GM10248 (cell line): ENCODE data around the gene ST6GAL1.

ENCODE experiments used
- CTCF ChIA-PET: fragments of 300-600 bp; sonication (Branson Sonifier 250); formaldehyde crosslinking; extraction: SDS; loops from one replicate; lab custom pipeline; 2021; ENCODE audit warnings: antibody characterized with exemption; lab: Yijun Ruan, JAX
- POLR2A ChIA-PET: fragments of 350-650 bp; sonication (Branson Sonifier 250); formaldehyde crosslinking; extraction: SDS; loops from one replicate; lab custom pipeline; 2020; ENCODE audit warnings: antibody characterized with exemption; lab: Yijun Ruan, JAX
- DNase-seq: peaks from one replicate; pipeline ENCODE4 v3.0.0; 2012; ENCODE audit errors: extremely low spot score
- TF ChIP-seq, protein P1 (sequence below): IDR thresholded peaks from 2 replicates; pipeline ENCODE4 v1.5.1; 2012; ENCODE audit warnings: mild to moderate bottlenecking, low read depth; ENCODE audit errors: extremely low read depth, missing control alignments, control extremely low read depth

Gene ST6GAL1

GRCh38 chr3:187101184-187102072 is 171.1 kb downstream of the ST6GAL1 start:
- POLR2A ChIA-PET = no interaction called here
- TF ChIP-seq, protein P1, sequence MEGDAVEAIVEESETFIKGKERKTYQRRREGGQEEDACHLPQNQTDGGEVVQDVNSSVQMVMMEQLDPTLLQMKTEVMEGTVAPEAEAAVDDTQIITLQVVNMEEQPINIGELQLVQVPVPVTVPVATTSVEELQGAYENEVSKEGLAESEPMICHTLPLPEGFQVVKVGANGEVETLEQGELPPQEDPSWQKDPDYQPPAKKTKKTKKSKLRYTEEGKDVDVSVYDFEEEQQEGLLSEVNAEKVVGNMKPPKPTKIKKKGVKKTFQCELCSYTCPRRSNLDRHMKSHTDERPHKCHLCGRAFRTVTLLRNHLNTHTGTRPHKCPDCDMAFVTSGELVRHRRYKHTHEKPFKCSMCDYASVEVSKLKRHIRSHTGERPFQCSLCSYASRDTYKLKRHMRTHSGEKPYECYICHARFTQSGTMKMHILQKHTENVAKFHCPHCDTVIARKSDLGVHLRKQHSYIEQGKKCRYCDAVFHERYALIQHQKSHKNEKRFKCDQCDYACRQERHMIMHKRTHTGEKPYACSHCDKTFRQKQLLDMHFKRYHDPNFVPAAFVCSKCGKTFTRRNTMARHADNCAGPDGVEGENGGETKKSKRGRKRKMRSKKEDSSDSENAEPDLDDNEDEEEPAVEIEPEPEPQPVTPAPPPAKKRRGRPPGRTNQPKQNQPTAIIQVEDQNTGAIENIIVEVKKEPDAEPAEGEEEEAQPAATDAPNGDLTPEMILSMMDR = no peak
- CTCF ChIA-PET = interaction anchor here (0.7 to 6.3 kb wide), 11 partner anchors 8 to 185 kb away, joined by 3 to 61 read pairs (median 4); partner anchors contain the start of gene RPL39L
- no peak for DNase-seq

DNA sequence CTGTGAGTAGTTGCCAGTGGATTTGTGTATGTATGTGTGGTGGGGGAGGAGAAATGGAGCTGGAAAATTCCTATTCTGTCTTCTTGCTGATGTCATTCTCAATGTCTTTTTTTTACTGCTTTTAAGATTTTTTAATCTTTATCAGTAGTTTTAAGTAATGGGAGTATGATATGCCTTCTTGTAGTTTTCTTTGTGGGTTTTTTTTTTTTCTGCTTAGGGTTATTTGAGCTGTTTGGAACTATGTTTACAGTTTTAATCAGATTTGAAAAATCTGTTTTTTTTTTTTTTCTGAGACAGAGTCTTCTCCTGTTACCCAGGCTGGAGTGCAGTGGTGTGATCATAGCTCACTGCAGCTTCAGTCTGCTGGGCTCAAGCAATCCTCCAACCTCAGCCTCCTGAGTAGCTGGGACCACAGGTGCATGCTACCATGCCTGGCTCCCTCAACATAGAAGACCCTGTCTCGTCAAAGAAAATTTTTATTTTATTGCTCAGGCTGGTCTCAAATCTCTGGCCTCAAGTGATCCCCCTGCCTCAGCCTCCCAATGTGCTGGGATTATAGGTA is 171.8 kb downstream of the ST6GAL1 start:
- TF ChIP-seq, protein P1 = no peak
- POLR2A ChIA-PET = no interaction called here

GRCh38 chr3:187103251-187103650 is 172.9 kb downstream of the ST6GAL1 start:
- TF ChIP-seq, protein P1 = no peak
- POLR2A ChIA-PET = no interaction called here
- no peak for DNase-seq
- CTCF ChIA-PET = interaction anchor here (1.5 to 6.3 kb wide), 4 partner anchors 10 to 114 kb away, joined by 3 to 61 read pairs (median 16); partner anchors contain the start of gene RPL39L

More for the DNA sequence above, 171.8 kb downstream of the ST6GAL1 start:
- DNase-seq = no peak
- CTCF ChIA-PET = interaction anchor here (1.2 to 6.3 kb wide), 8 partner anchors 11 to 113 kb away, joined by 3 to 61 read pairs (median 8); partner anchors contain the start of gene RPL39L

DNA sequence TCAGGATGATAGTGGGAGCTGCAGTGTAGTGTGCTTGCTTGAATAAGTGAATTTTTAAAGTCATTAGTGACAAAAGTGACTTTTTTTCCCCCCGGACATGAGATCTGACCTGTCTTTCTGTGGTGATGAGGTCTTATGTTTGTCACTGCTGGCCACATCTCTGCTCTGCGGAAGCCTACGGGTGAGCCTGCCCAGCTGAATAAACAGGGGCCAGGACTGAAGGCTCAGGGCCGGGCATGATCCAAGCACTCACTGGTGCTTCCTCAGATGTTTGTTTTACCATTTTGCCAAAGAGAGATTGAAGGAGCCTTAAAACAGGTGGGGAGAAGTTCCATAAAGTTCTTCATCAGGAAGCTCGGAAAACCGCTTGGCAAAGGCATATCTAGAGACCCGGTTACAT is 174.0 kb downstream of the ST6GAL1 start:
- no peak for DNase-seq
- ChIA-PET CTCF (interaction anchor here (4.9 to 6.3 kb wide), 2 partner anchors 9 to 36 kb away, joined by 19 to 61 read pairs; partner anchors contain the start of gene RPL39L), POLR2A (no interaction called here)
- TF ChIP-seq, protein P1 = no peak

DNA sequence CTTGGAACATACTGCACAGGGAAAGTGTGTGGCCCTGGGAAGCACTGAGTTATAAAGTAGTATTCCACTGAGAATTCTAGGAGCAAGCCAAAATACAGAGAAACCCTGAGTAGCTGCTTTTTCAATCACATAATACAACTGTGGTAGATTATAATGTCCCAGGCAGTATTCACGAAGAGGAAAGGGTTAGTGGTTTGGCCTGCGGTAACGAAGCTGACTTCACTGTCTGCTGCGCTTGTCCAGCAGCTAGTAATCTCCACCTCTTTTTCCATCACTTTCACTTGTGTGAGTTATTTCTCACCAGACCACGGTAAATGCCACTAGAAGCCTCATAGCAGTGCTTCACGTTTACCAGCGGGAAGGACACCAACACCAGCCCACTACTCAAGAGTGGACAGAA is 174.6 kb downstream of the ST6GAL1 start:
- ChIA-PET CTCF (interaction anchor here (1.4 to 6.3 kb wide), 4 partner anchors 8 to 60 kb away, joined by 4 to 61 read pairs (median 13); partner anchors contain the start of gene RPL39L), POLR2A (no interaction called here)
- DNase-seq = no peak
- TF ChIP-seq, protein P1 = no peak

- TF ChIP-seq, protein P1 = no peak
- ChIA-PET POLR2A (no interaction called here), CTCF (interaction anchor here (1.0 to 6.3 kb wide), 6 partner anchors 8 to 61 kb away, joined by 3 to 61 read pairs (median 6); partner anchors contain the start of gene RPL39L)
- no peak for DNase-seq
Observed at GRCh38 chr3:187105700-187106099, 175.4 kb downstream of the ST6GAL1 start.
